Lower lobe of right lung (tissue), 2 donors: ENCODE data around the gene KCTD16. TPM values are rescaled to one million over a fixed set of nuclear protein-coding genes. Genes with fewer than 3 reads are reported as not detected.

Source experiments
- ATAC-seq, 2 donors: fragments of 200-7000 bp; cut with Tn5 transposase; one replicate each; pipeline ENCODE4 v1.9.1; 2020 to 2022; ENCODE audit warnings: mild to moderate bottlenecking in 2 of 2, moderate library complexity in 2 of 2
- DNase-seq: peaks from one replicate; pipeline ENCODE4 v3.0.0-alpha.2; 2020
- H3K27ac ChIP-seq: fragments of 200-600 bp; one replicate; pipeline ENCODE4 v1.8.0; 2022
- H3K27me3 ChIP-seq: fragments of 200-600 bp; one replicate; pipeline ENCODE4 v1.8.0; 2022; ENCODE audit warnings: low read depth
- H3K36me3 ChIP-seq: fragments of 200-600 bp; one replicate; pipeline ENCODE4 v1.8.0; 2022; ENCODE audit warnings: mild to moderate bottlenecking
- H3K4me1 ChIP-seq: fragments of 200-600 bp; one replicate; pipeline ENCODE4 v1.8.0; 2022
- H3K4me3 ChIP-seq: fragments of 200-600 bp; one replicate; pipeline ENCODE4 v1.8.0; 2022; ENCODE audit warnings: mild to moderate bottlenecking
- H3K9me3 ChIP-seq: fragments of 200-600 bp; one replicate; pipeline ENCODE4 v1.8.0; 2022
- CTCF ChIP-seq: fragments of 200-600 bp; IDR thresholded peaks from one replicate; pipeline ENCODE4 v1.8.0; 2022; ENCODE audit warnings: antibody characterized with exemption, mild to moderate bottlenecking
- intact Hi-C: fragments of 100-400 bp; cut with DNase I; formaldehyde crosslinking; loops from one replicate; pipeline ENCODE4 v1.11.0; 2022
- total RNA-seq: library from RNA; stranded (reverse); fragmentation: NEBNext Ultra II Directional; extraction: Animal tissue kit (Norgen Biotek cat#: 25700); gene quantifications from one replicate; pipeline ENCODE4 v1.2.1, GENCODE V29; 2021
- donor health status: DM: no; HTN: yes; CAD: no; lungs with severe emphysema.

Gene KCTD16
- total RNA-seq, 1 donor from 2014 or later, result 2.5 TPM

- intact Hi-C loops, result no loop called here
Observed at GRCh38 chr5:144201588-144201987, 30.9 kb downstream of the KCTD16 start.

GRCh38 chr5:144202072-144202471 is 31.4 kb downstream of the KCTD16 start:
- intact Hi-C loops, result no loop called here
- DNase-seq, result no peak

More at GRCh38 chr5:144201588-144201987, 30.9 kb downstream of the KCTD16 start:
- DNase-seq (no peak), ATAC-seq (no peak)
- Histone ChIP-seq H3K36me3 (no peaks in the 10 kb centered on the region), H3K9me3 (no peaks in the 10 kb centered on the region), H3K27ac (no peak overlapping the region), H3K27me3 (peaks cover 38% of the 10 kb centered on the region), H3K4me3 (no peak overlapping the region), H3K4me1 (no peaks in the 10 kb centered on the region)
- TF ChIP-seq CTCF, result no peak

GRCh38 chr5:144202726-144203125 is 32.1 kb downstream of the KCTD16 start:
- ATAC-seq (no peak), DNase-seq (no peak)
- TF ChIP-seq CTCF, result no peak
- Histone ChIP-seq H3K4me3 (no peak overlapping the region), H3K36me3 (no peaks in the 10 kb centered on the region), H3K27ac (no peak overlapping the region), H3K9me3 (no peaks in the 10 kb centered on the region), H3K27me3 (peaks cover 46% of the 10 kb centered on the region), H3K4me1 (no peaks in the 10 kb centered on the region)
- intact Hi-C loops, result no loop called here

More at GRCh38 chr5:144202072-144202471, 31.4 kb downstream of the KCTD16 start:
- H3K4me1 ChIP-seq, result no peaks in the 10 kb centered on the region
- no peak overlapping the region for H3K4me3 ChIP-seq
- H3K9me3 ChIP-seq, result no peaks in the 10 kb centered on the region
- H3K27ac ChIP-seq, result no peak overlapping the region
- H3K36me3 ChIP-seq, result no peaks in the 10 kb centered on the region
- no peak for ATAC-seq
- no peak for TF ChIP-seq CTCF
- peaks cover 43% of the 10 kb centered on the region for H3K27me3 ChIP-seq

DNA sequence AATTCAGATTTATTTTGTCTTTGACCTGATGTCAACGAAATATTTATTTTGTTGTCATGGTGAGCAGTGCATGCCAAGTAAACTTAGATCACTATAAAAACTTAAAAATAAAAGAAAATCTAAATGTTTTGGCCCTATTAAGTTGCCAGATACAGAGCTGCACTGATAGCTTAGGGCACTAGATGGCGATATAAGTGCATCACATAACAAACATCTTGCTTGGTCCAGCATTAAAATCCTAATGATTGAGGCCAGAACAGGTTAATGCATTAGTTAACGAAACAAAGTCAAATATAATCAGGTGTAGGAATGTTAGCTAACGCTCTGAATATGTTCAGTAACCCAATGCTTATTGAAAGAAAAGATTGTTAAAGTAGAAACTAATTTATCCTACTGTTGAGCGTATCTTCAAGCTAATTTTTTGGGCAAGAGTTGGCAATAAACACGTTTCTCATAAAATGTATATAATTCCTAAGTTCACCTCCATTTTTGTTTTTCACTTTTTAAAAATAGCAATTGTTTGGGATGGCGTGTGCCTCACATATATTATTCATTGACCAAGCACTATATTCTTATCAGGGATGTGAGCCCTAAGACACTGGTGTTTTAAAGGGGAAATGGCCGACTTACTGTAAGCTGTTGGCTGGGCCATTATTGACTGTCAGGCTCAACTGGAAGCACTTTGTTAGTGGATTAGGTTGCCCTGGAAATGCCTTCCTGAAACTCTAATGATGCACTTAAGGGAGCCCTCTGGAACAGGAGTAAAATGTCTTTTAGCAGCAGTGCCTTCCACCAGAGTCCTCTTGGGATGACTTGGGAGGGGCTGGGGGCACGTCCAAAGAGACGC is 33.3 kb downstream of the KCTD16 start:
- no peak for DNase-seq
- H3K27ac ChIP-seq, result no peak overlapping the region
- H3K36me3 ChIP-seq, result no peaks in the 10 kb centered on the region
- intact Hi-C loops, result no loop called here
- H3K27me3 ChIP-seq, result peaks cover 46% of the 10 kb centered on the region
- ATAC-seq, result peak; percentile 61 to 78
- H3K4me3 ChIP-seq, result no peak overlapping the region
- no peaks in the 10 kb centered on the region for H3K4me1 ChIP-seq
- peak; percentile 89 for TF ChIP-seq CTCF
- H3K9me3 ChIP-seq, result no peaks in the 10 kb centered on the region

DNA sequence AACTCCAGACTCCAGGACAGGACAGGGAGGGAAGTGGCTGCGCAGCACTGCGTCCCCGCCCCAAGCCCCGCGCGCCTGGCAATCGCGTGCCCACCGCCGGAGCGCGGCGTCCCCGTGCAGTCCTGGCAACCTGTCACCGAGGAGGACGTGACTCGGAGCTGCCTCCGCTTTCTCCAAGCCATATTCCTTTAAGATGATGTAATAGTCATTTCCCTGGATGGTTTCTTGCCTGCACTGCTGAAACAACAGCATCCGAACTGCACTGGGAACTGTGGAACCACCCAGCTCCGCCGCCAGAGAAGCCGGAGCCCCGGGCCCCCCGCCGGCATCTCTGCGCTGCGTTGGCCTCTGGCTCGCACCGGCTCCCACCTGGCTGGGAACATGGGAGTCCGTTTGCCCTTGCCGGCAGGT is 34.5 kb downstream of the KCTD16 start:
- no peak overlapping the region for H3K27ac ChIP-seq
- no peaks in the 10 kb centered on the region for H3K36me3 ChIP-seq
- peaks cover 38% of the 10 kb centered on the region for H3K27me3 ChIP-seq
- H3K4me1 ChIP-seq, result no peaks in the 10 kb centered on the region
- no peak for TF ChIP-seq CTCF
- no peak for DNase-seq
- intact Hi-C loops, result no loop called here
- H3K4me3 ChIP-seq, result peak overlapping the region; percentile 41
- H3K9me3 ChIP-seq, result no peaks in the 10 kb centered on the region
- peak; percentile 47 to 58 for ATAC-seq
